ENCODE results near the gene GSTM3. TPM values are rescaled to one million over a fixed set of nuclear protein-coding genes. Genes with fewer than 3 reads are reported as not detected.
"Not testable (repeated sequence)": the region's sequence is repeated elsewhere in the genome, so short reads cannot be mapped to it uniquely, and the experiment has no call there.

GSTM3 gene
- total RNA-seq, 1 experiment from 2014 or later = 10.6 TPM

DNA sequence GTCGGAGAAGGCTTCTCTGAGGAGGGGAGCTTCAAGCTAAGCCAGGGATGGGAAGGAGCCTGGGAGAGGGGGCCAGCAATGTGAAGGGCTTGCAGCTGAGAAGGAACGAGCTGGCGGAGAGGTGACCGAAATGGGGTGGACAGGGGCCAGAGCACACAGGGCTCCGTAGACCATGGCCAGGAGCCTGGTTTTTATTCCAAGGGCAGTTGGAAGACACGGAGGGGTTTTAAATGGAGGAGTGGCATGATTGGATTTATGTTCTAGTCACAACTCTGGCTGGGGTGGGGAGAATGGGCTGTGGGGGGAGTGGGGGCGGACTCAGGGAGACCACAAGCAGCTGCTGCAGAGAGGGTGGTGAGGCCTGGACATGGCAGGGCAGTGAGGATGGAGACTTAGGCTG lies 28.0 kb upstream of the GSTM3 start:
- no peaks in the 10 kb centered on the region for H3K36me3 ChIP-seq (ENCODE audit: control insufficient read depth, insufficient read depth, low read length)
- ChIA-PET POLR2A (no interaction called here), CTCF (no interaction called here)
- H3K36me3 Mint-ChIP-seq (ENCODE audit: insufficient read depth, unreplicated experiment) = no peaks in the 10 kb centered on the region
- H3K27me3 Mint-ChIP-seq (ENCODE audit: insufficient read depth, unreplicated experiment) = no peaks in the 10 kb centered on the region
- peak in 1 of 2 experiments; percentile 1 for DNase-seq
- no peak overlapping the region for H3K27ac Mint-ChIP-seq (ENCODE audit: unreplicated experiment)
- H3K4me1 Mint-ChIP-seq (ENCODE audit: low read depth, unreplicated experiment) = peaks cover 5% of the 10 kb centered on the region
- no TSS peak for BruUV-seq (replicated peaks)
- intact Hi-C loops (cut with micrococcal nuclease; ENCODE audit: unreplicated experiment) = no loop called here
- H3K4me1 ChIP-seq = peaks cover 12% of the 10 kb centered on the region
- H3K4me3 ChIP-seq (ENCODE audit: low read depth, low read length) = no peak overlapping the region
- TF ChIP-seq, protein P1, sequence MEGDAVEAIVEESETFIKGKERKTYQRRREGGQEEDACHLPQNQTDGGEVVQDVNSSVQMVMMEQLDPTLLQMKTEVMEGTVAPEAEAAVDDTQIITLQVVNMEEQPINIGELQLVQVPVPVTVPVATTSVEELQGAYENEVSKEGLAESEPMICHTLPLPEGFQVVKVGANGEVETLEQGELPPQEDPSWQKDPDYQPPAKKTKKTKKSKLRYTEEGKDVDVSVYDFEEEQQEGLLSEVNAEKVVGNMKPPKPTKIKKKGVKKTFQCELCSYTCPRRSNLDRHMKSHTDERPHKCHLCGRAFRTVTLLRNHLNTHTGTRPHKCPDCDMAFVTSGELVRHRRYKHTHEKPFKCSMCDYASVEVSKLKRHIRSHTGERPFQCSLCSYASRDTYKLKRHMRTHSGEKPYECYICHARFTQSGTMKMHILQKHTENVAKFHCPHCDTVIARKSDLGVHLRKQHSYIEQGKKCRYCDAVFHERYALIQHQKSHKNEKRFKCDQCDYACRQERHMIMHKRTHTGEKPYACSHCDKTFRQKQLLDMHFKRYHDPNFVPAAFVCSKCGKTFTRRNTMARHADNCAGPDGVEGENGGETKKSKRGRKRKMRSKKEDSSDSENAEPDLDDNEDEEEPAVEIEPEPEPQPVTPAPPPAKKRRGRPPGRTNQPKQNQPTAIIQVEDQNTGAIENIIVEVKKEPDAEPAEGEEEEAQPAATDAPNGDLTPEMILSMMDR (IDR thresholded peaks at IDR 0.05; ENCODE audit: insufficient read depth in 1 of 2, low read depth in 1 of 2, low read length in 1 of 2, severe bottlenecking in 1 of 2, unreplicated experiment in 1 of 2) = no peak
- H3K9me3 Mint-ChIP-seq (ENCODE audit: unreplicated experiment) = no peaks in the 10 kb centered on the region
- no peaks in the 10 kb centered on the region for H3K27me3 ChIP-seq (replicated peaks; ENCODE audit: control insufficient read depth, insufficient read depth, low read length)
- H3K9me3 ChIP-seq = no peaks in the 10 kb centered on the region
- no peak overlapping the region for H3K4me3 Mint-ChIP-seq (ENCODE audit: unreplicated experiment)

DNA sequence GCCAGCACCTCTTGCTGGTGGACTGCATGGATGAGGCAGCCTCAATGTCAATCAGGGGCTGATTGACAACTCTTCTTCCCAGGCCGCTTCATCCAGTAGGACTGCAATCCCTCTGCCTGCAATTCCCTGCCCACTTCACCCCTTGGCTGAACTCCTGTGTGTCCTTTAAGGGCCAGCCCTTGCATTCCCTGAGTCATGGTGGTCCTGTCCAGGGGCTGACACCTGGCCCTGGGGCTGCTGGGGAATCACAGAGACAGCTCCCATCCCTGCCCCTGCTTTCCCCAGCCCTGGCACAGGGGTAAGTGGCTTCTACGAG lies 27.5 kb upstream of the GSTM3 start:
- intact Hi-C loops (cut with micrococcal nuclease; ENCODE audit: unreplicated experiment) = no loop called here
- Mint-ChIP-seq H3K4me1 (ENCODE audit: low read depth, unreplicated experiment) (peaks cover 5% of the 10 kb centered on the region), H3K9me3 (ENCODE audit: unreplicated experiment) (no peaks in the 10 kb centered on the region), H3K27me3 (ENCODE audit: insufficient read depth, unreplicated experiment) (no peaks in the 10 kb centered on the region), H3K4me3 (ENCODE audit: unreplicated experiment) (no peak overlapping the region), H3K36me3 (ENCODE audit: insufficient read depth, unreplicated experiment) (no peaks in the 10 kb centered on the region), H3K27ac (ENCODE audit: unreplicated experiment) (no peak overlapping the region)
- no peaks in the 10 kb centered on the region for H3K9me3 ChIP-seq
- ChIA-PET CTCF (no interaction called here), POLR2A (no interaction called here)
- no peak overlapping the region for H3K4me3 ChIP-seq (ENCODE audit: low read depth, low read length)
- H3K4me1 ChIP-seq = peaks cover 18% of the 10 kb centered on the region
- BruUV-seq (replicated peaks) = no TSS peak
- DNase-seq = peak in 1 of 2 experiments; percentile 4
- no peaks in the 10 kb centered on the region for H3K27me3 ChIP-seq (replicated peaks; ENCODE audit: control insufficient read depth, insufficient read depth, low read length)
- no peaks in the 10 kb centered on the region for H3K36me3 ChIP-seq (ENCODE audit: control insufficient read depth, insufficient read depth, low read length)
- TF ChIP-seq, protein P1 (IDR thresholded peaks at IDR 0.05; ENCODE audit: insufficient read depth in 1 of 2, low read depth in 1 of 2, low read length in 1 of 2, severe bottlenecking in 1 of 2, unreplicated experiment in 1 of 2) = no peak

DNA sequence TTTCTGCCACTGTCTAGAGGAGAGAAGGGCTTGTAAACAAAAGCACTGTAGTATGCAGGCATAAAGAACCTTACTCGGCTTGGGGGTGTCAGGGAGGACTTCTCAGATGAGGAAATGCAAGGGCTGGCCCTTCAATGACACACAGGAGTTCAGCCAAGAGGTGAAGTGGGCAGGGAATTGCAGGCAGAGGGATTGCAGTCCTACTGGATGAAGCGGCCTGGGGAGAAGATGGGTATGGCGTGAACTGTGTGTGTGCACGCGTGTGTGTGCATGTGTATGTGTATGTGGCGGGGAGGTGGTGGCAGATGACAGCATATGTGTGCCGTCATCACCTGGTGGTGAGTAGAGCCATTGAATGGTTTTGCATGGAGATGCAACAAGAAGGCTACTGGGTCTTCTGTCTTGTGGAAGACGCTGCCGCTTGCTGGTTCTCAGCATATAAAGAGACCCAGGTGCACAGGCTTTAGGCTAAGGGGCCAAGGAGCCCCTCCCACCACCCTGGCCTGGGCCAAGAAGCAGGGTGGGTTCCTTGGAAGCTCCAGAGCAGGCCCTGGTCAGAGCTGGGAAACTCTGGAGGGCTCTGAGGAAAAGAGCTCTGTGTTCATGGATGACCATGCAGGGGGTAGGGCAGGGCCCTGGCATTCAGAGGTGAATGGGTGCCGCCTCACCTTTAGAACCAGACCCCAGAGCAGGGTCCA lies 26.9 kb upstream of the GSTM3 start:
- no peaks in the 10 kb centered on the region for H3K27me3 ChIP-seq (replicated peaks; ENCODE audit: control insufficient read depth, insufficient read depth, low read length)
- intact Hi-C loops (cut with micrococcal nuclease; ENCODE audit: unreplicated experiment) = no loop called here
- BruUV-seq (replicated peaks) = no TSS peak
- H3K9me3 ChIP-seq = no peaks in the 10 kb centered on the region
- no peak overlapping the region for H3K4me3 Mint-ChIP-seq (ENCODE audit: unreplicated experiment)
- POLR2A ChIA-PET = no interaction called here
- TF ChIP-seq, protein P1 (IDR thresholded peaks at IDR 0.05; ENCODE audit: insufficient read depth in 1 of 2, low read depth in 1 of 2, low read length in 1 of 2, severe bottlenecking in 1 of 2, unreplicated experiment in 1 of 2) = no peak
- CTCF ChIA-PET = no interaction called here
- H3K4me1 Mint-ChIP-seq (ENCODE audit: low read depth, unreplicated experiment) = peaks cover 8% of the 10 kb centered on the region
- H3K9me3 Mint-ChIP-seq (ENCODE audit: unreplicated experiment) = no peaks in the 10 kb centered on the region
- H3K36me3 ChIP-seq (ENCODE audit: control insufficient read depth, insufficient read depth, low read length) = no peaks in the 10 kb centered on the region
- H3K27ac Mint-ChIP-seq (ENCODE audit: unreplicated experiment) = no peak overlapping the region
- H3K27me3 Mint-ChIP-seq (ENCODE audit: insufficient read depth, unreplicated experiment) = no peaks in the 10 kb centered on the region
- H3K4me3 ChIP-seq (ENCODE audit: low read depth, low read length) = no peak overlapping the region
- peaks cover 19% of the 10 kb centered on the region for H3K4me1 ChIP-seq
- peak in 1 of 2 experiments; percentile 5 for DNase-seq
- H3K36me3 Mint-ChIP-seq (ENCODE audit: insufficient read depth, unreplicated experiment) = no peaks in the 10 kb centered on the region

DNA sequence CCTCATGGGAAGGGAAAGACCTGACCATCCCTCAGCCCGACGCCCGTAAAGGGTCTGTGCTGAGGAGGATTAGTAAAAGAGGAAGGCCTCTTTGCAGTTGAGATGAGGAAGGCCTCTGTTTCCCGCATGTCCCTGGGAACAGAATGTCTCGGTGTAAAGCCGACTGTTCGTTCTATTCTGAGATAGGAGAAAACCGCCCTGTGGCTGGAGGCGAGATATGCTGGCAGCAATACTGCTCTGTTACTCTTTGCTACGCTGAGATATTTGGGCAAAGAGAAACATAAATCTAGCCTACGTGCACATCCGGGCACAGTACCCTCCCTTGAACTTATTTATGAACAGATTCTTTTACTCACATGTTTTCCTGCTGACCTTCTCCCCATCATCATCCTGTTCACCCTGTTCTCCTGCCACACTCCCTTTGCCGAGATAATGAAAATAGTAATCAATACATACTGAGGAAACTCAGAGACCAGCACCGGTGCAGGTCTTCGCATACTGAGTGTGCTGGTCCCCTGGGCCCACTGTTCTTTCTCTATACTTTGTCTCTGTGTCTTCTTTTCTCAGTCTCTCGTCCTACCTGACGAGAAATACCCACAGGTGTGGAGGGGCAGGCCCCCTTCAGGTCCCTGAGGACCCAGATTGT lies 26.3 kb upstream of the GSTM3 start:
- H3K4me3 Mint-ChIP-seq (ENCODE audit: unreplicated experiment); POLR2A ChIA-PET; H3K27me3 ChIP-seq (replicated peaks; ENCODE audit: control insufficient read depth, insufficient read depth, low read length); H3K9me3 ChIP-seq; intact Hi-C loops (cut with micrococcal nuclease; ENCODE audit: unreplicated experiment); CTCF ChIA-PET; H3K27me3 Mint-ChIP-seq (ENCODE audit: insufficient read depth, unreplicated experiment); H3K36me3 ChIP-seq (ENCODE audit: control insufficient read depth, insufficient read depth, low read length); H3K9me3 Mint-ChIP-seq (ENCODE audit: unreplicated experiment); H3K4me3 ChIP-seq (ENCODE audit: low read depth, low read length); H3K27ac Mint-ChIP-seq (ENCODE audit: unreplicated experiment); H3K36me3 Mint-ChIP-seq (ENCODE audit: insufficient read depth, unreplicated experiment); BruUV-seq (replicated peaks); DNase-seq: not testable (repeated sequence)
- peaks cover 19% of the 10 kb centered on the region for H3K4me1 ChIP-seq
- H3K4me1 Mint-ChIP-seq (ENCODE audit: low read depth, unreplicated experiment) = peaks cover 14% of the 10 kb centered on the region
